GM19099 (cell line): Measurements from ENCODE around the gene DNAAF6.

Experiments used
- POLR2A ChIP-seq: IDR thresholded peaks from 3 replicates; pipeline ENCODE4 v1.6.1; 2011; ENCODE audit warnings: low read depth; ENCODE audit not compliant: insufficient read length; ENCODE audit errors: extremely low read depth

The DNAAF6 gene

GRCh38 chrX:107205770-107206696 is at the start of gene DNAAF6, which contains the start of gene NUP62CL:
TSS of gene DNAAF6 (plus strand) at chrX:107206611. CDS start at chrX:107212876, 6,265 bp downstream.
TSS of gene NUP62CL (minus strand) at chrX:107206433. CDS start at chrX:107175146, 31,287 bp downstream.
- no peak for TF ChIP-seq POLR2A

GRCh38 chrX:107167163-107167921 is 39.1 kb upstream of the DNAAF6 start:
- TF ChIP-seq POLR2A, result no peak

GRCh38 chrX:107168257-107168656 is 38.2 kb upstream of the DNAAF6 start:
- no peak for TF ChIP-seq POLR2A

DNA sequence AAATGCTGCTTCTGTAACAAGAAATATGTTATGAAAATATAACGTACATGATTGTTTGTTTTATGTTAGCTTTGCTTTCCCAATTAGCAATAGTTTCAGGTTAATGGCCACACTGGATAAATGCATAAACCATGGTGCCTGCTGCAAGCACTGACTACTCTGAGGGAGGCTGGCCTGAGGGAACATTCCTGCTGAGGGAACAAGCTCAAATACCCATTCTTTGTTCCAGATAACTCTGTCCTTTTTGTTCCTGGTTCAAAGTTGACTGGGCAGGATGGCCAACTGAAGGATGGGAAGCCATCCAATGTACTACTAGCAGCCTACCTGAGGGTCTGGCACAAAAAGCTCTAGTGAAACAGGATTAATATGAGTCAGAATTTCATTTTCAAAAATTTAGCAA is 37.7 kb upstream of the DNAAF6 start:
- TF ChIP-seq POLR2A, result no peak

GRCh38 chrX:107171369-107172102 is 34.9 kb upstream of the DNAAF6 start:
- TF ChIP-seq POLR2A, result no peak

GRCh38 chrX:107197319-107197718 is 9.1 kb upstream of the DNAAF6 start:
- no peak for TF ChIP-seq POLR2A

DNA sequence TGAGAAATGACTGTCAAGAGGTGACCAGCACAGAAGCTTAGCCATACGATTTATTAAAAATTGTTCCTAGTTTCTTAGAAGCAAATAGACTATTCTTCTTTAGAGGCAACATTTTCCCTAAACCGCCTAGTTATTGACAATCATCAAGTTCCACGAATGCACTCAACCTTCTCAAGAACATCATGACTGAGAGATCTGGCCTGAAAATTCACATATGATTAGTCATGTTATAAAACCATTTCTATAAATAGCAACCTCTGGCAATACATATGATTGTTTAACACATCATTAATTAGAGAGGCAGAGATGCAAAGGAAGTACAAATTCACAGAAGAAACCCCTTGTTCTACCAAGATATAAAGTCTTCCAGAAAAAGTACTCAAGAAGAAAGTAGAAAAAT is 6.9 kb upstream of the DNAAF6 start:
- no peak for TF ChIP-seq POLR2A

- no peak for TF ChIP-seq POLR2A
Measured at GRCh38 chrX:107204068-107204605, 2.3 kb upstream of the DNAAF6 start.

GRCh38 chrX:107206697-107207065 is 270 bp downstream of the DNAAF6 start:
- TF ChIP-seq POLR2A, result no peak

- no peak for TF ChIP-seq POLR2A
Measured at GRCh38 chrX:107207089-107207488, 678 bp downstream of the DNAAF6 start.

GRCh38 chrX:107207943-107208342 is 1.5 kb downstream of the DNAAF6 start:
- no peak for TF ChIP-seq POLR2A

DNA sequence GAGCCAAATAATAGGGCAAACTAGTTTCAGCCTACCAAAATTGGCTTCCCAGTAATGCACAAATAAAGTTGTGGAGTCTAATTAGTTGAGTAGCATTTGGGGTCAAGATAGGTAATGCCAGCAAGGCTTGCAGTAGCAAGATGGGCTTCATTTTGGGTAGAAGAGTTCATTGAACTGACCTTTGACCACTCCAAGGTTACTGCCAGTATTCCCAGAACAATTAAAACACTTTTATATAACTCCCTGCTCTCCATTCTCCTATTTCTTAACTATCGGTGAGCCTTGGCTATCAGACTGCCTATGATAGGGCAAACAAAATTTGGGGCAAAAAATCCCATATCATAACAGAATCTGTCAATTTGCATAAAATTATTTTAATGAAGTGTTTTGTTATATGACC is 7.1 kb downstream of the DNAAF6 start:
- TF ChIP-seq POLR2A, result no peak

DNA sequence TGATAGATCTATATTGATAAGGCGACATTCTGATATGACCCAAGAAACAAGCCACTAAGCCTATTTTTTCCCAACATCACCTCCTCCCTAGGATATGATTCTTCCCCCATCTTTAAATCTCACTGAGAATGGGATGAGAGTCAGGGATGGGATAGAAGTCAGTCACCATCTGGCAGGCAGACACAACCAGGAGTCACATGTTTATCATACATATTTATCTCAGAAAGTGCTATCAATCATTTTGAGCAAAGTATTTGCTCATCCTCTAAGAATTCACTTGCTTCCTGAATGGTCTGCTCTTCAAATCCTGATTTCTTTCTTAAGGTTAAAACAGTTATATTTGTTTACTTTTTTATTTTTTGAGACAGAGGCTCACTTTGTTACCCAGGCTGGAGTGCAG is 20.3 kb downstream of the DNAAF6 start:
- TF ChIP-seq POLR2A, result no peak

DNA sequence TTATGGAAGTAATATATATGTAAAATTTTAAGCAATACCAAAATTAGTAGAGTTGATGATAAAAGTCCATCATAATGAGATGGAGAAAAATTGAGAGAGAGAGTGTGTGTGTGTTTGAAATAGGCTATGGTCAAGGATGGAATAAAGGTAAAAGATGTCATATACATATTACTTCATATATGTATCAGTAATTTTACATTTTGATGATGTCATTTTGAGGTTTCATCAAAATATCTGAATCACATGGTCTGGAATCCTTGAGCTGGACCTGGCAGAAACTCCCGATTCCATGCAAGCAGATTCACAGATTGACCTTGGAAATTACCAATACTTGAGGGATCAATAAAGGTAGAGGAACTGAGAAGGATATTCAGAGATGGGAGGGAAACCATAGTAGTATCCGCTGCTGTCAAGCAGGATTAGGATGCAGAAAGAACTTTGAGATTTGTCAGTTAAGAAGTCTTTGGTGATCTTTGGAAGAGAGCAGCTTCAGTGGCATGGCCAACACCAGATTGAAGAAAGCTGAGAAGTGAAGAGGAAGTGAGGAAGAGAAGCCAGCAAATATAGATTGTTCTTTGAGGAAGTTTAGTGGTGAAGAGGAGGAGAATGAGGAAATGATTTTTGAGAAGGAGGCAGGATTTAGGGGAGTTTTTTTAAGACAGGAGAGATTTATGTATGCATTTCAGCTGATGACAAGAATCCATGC is 21.5 kb downstream of the DNAAF6 start:
- no peak for TF ChIP-seq POLR2A
